Cardiac muscle cell (in vitro differentiated cells and primary cell): Measurements from ENCODE around the gene ATP8A2. TPM values are rescaled to one million over a fixed set of nuclear protein-coding genes. Genes with fewer than 3 reads are reported as not detected.
A peak's percentile ranks its signal among the peaks of the same experiment; 100 is the strongest.

Experiments
- DNase-seq, 2 donors: peaks; one replicate each; pipeline versions ENCODE4 v3.0.0 to v3.0.0-alpha.2; 2010 to 2017; ENCODE audit warnings: low read depth in 1 of 2, low spot score in 1 of 2
- H3K27ac ChIP-seq: fragments of 200-600 bp; sonication (generic); 2 replicates; pipeline ENCODE4 v1.5.1; 2016
- H3K27me3 ChIP-seq: fragments of 200-600 bp; sonication (generic); 2 replicates; pipeline ENCODE4 v1.6.0; 2016; ENCODE audit warnings: control low read depth
- H3K36me3 ChIP-seq: fragments of 200-600 bp; sonication (generic); 2 replicates; pipeline ENCODE4 v1.5.1; 2016; ENCODE audit warnings: control low read depth
- H3K4me1 ChIP-seq: fragments of 200-600 bp; sonication (generic); 2 replicates; pipeline ENCODE4 v1.8.1; 2017; ENCODE audit warnings: low read depth, mild to moderate bottlenecking, mixed run types
- H3K4me3 ChIP-seq: fragments of 200-600 bp; sonication (generic); 2 replicates; pipeline ENCODE4 v1.5.1; 2016; ENCODE audit warnings: mild to moderate bottlenecking
- H3K9me3 ChIP-seq: fragments of 200-600 bp; sonication (generic); 2 replicates; pipeline ENCODE4 v1.5.1; 2017; ENCODE audit warnings: low read depth, mild to moderate bottlenecking, control low read depth
- polyA plus RNA-seq: library from polyadenylated mRNA; unstranded; fragments of >200 nt; fragmentation: Nextera tagmentation; extraction: Ambion mirVana; gene quantifications from 2 replicates; pipeline ENCODE4 v1.2.1, GENCODE V29; 2016
- total RNA-seq: library from RNA; depleted of rRNA; stranded (reverse); fragments of >200 nt; gene quantifications from 2 replicates; pipeline ENCODE4 v1.2.3, GENCODE V29; 2016
- TF ChIP-seq, protein P1 (sequence below): IDR thresholded peaks from 2 replicates; pipeline ENCODE4 v1.5.1; 2012; ENCODE audit warnings: low read depth, mild to moderate bottlenecking, low read length

The ATP8A2 gene
- total and polyA plus RNA-seq, 2 experiments from 2014 or later, result 0.86 to 0.89 TPM

DNA sequence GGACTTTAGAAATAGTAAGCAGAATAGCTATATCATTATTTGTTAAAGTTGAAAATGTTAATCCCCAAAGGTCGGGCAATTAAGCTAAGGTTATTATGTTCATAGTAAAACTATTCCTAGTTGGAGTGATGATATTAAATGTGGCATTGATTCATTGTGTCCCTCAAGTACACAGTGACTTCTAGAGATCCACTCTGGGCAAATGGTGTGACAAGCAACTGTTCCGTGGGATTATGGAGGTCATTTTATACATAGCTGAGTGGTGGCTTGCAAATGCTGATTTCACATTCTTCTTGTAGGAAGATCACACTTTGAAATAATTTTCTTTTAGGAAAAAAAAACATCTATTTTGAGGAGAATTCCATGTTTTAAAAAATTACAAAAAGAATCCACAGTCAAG lies 317.8 kb downstream of the ATP8A2 start:
- H3K36me3 ChIP-seq, result no peaks in the 10 kb centered on the region

DNA sequence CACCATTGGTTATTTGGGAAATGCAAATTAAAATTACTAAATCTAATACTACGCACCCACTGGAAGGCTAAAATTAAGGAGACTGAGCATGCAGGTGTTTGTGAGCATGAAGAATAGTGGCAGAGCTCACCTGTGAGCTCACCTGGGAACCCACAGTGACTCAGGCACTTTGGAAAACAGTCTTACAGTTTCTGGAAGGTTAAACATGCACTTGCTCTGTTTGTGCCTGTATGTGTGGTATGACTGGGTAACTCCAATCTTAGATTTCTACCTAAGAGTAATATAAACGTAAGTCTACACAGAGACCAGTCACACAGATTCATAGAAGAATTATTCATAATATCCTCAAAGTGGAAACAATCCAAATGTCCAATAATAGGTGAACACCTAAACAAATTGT lies 318.8 kb downstream of the ATP8A2 start:
- no peaks in the 10 kb centered on the region for H3K4me1 ChIP-seq
- no peaks in the 10 kb centered on the region for H3K27me3 ChIP-seq
- no peaks in the 10 kb centered on the region for H3K36me3 ChIP-seq
- DNase-seq, result no peak
- H3K9me3 ChIP-seq, result no peaks in the 10 kb centered on the region
- TF ChIP-seq, protein P1, sequence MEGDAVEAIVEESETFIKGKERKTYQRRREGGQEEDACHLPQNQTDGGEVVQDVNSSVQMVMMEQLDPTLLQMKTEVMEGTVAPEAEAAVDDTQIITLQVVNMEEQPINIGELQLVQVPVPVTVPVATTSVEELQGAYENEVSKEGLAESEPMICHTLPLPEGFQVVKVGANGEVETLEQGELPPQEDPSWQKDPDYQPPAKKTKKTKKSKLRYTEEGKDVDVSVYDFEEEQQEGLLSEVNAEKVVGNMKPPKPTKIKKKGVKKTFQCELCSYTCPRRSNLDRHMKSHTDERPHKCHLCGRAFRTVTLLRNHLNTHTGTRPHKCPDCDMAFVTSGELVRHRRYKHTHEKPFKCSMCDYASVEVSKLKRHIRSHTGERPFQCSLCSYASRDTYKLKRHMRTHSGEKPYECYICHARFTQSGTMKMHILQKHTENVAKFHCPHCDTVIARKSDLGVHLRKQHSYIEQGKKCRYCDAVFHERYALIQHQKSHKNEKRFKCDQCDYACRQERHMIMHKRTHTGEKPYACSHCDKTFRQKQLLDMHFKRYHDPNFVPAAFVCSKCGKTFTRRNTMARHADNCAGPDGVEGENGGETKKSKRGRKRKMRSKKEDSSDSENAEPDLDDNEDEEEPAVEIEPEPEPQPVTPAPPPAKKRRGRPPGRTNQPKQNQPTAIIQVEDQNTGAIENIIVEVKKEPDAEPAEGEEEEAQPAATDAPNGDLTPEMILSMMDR, result no peak
- H3K4me3 ChIP-seq, result no peak overlapping the region
- no peak overlapping the region for H3K27ac ChIP-seq

More for the DNA sequence above, 317.8 kb downstream of the ATP8A2 start:
- H3K4me1 ChIP-seq, result peaks cover 9% of the 10 kb centered on the region
- H3K9me3 ChIP-seq, result no peaks in the 10 kb centered on the region
- H3K4me3 ChIP-seq, result no peak overlapping the region
- H3K27me3 ChIP-seq, result no peaks in the 10 kb centered on the region
- no peak for DNase-seq
- H3K27ac ChIP-seq, result no peak overlapping the region
- TF ChIP-seq, protein P1, result no peak

DNA sequence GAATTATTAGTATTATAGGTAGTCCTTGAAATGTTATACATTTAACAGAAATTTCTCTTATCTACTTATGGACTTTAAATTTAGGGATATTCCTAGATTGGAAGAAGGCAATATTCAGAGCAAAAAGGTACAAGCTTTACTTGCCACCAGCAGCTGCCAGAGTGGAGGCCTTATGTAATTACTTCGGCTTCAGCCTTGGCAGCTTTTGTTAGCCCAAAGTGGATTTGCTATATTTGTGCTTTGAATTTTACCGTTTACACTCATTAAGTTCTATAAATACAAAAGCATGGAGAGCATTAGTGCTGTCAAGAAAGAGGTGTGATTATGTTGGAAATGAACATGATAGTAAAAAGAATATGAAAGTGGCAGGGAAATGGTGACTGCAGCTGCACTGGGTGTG lies 319.9 kb downstream of the ATP8A2 start:
- Histone ChIP-seq H3K9me3 (no peaks in the 10 kb centered on the region), H3K4me1 (no peaks in the 10 kb centered on the region), H3K4me3 (no peak overlapping the region), H3K27me3 (no peaks in the 10 kb centered on the region), H3K27ac (no peak overlapping the region), H3K36me3 (no peaks in the 10 kb centered on the region)
- TF ChIP-seq, protein P1, result no peak
- DNase-seq, result no peak

DNA sequence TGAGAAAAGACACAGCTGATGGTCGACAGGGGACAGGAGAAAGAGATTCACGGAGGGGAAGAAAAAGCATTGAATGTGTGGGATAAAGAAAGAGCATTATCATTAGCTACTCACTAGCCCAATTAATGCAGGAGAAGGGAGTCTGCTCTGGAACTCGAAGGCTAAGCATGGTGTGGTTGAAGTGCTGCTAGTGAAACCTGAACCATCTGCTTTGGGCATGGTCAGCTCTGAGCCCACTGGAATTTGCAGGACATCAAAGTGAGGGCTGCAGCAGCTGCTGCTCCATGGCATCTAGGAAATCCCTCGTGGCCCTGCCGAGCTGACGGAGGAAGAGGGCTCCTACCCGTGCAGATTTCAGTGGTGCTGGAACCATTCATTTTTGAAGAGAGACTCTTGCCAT lies 320.3 kb downstream of the ATP8A2 start:
- Histone ChIP-seq H3K27me3 (no peaks in the 10 kb centered on the region), H3K27ac (no peak overlapping the region)

DNA sequence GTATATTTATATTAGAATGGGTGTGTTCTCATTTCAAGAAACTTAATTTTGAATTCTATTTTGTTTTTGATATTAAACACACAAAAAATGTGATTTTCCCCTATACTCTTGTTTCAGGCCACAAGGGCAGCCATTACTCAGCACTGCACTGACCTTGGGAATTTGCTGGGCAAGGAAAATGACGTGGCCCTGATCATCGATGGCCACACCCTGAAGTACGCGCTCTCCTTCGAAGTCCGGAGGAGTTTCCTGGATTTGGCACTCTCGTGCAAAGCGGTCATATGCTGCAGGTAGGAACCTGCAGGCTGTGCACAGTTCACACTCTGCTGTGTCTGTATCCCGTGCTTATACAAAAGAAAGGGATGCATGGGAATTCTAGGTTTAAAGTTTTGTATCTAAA lies 327.3 kb downstream of the ATP8A2 start:
- H3K9me3 ChIP-seq, result no peaks in the 10 kb centered on the region

More for the DNA sequence above, 320.3 kb downstream of the ATP8A2 start:
- peak in 1 of 2 donors; percentile 24 for DNase-seq
- Histone ChIP-seq H3K36me3 (no peaks in the 10 kb centered on the region), H3K4me3 (no peak overlapping the region), H3K9me3 (no peaks in the 10 kb centered on the region), H3K4me1 (no peaks in the 10 kb centered on the region)
- TF ChIP-seq, protein P1, result no peak

More for the DNA sequence above, 327.3 kb downstream of the ATP8A2 start:
- no peak for DNase-seq
- Histone ChIP-seq H3K36me3 (no peaks in the 10 kb centered on the region), H3K27me3 (no peaks in the 10 kb centered on the region), H3K4me1 (no peaks in the 10 kb centered on the region), H3K27ac (no peak overlapping the region), H3K4me3 (no peak overlapping the region)
- TF ChIP-seq, protein P1, result no peak
